ENCODE measurements around the gene SAC3D1.

DNA sequence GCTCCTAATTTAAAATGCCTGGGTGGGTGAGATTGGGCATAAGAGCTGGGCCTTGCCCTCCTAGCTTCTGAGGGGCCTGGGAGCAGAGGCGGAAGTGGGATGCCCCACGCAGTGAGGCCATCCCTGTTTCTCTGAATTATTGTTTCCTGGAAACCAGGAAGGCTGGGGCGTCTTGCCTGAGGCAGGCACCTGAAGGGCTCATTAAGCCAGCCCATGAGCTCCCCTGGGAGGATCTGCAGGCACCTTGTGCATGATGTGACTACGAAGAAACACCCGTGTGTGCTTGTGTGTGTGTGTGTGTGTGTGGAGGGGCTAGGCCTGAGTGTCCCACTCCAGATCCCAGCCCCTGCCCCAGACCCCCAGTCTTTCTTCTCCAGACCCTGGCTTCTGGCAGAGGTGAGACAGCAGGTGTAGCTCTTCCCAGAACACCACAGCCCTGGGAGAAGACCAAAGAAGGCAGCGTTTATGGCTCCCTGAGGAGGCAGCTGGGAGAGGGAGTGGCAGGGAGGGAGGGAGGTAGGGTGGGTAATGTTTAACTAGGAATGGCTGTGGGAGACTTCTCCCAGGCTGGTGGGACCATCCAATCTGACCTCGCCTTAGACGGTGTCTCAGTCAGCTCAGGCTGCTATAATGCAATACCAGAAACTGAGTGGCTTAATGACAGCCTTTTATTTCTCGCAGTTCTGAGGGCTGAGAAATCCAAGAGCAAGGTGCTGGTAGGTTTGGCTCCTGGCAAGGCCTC lies 42.1 kb upstream of the SAC3D1 start:
- TF ChIP-seq, protein P1, sequence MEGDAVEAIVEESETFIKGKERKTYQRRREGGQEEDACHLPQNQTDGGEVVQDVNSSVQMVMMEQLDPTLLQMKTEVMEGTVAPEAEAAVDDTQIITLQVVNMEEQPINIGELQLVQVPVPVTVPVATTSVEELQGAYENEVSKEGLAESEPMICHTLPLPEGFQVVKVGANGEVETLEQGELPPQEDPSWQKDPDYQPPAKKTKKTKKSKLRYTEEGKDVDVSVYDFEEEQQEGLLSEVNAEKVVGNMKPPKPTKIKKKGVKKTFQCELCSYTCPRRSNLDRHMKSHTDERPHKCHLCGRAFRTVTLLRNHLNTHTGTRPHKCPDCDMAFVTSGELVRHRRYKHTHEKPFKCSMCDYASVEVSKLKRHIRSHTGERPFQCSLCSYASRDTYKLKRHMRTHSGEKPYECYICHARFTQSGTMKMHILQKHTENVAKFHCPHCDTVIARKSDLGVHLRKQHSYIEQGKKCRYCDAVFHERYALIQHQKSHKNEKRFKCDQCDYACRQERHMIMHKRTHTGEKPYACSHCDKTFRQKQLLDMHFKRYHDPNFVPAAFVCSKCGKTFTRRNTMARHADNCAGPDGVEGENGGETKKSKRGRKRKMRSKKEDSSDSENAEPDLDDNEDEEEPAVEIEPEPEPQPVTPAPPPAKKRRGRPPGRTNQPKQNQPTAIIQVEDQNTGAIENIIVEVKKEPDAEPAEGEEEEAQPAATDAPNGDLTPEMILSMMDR (conservative IDR thresholded peaks at IDR 0.05 in 1 of 2, IDR thresholded peaks at IDR 0.05 in 1 of 2; ENCODE audit: low read depth in 1 of 2, low read length in 2 of 2), result no peak
- TF ChIP-seq EZH2 (IDR thresholded peaks at IDR 0.05; ENCODE audit: low read length, missing control alignments), result no peak

Measured in fibroblast of lung (primary cell).